Superior temporal gyrus (tissue), 1 donor: ENCODE results near the gene NFIA.
"Not testable (repeated sequence)": the region's sequence is repeated elsewhere in the genome, so short reads cannot be mapped to it uniquely, and the experiment has no call there.

Experiments used
- DNase-seq: peaks from one replicate; pipeline ENCODE4 v3.0.0-alpha.2; 2016; ENCODE audit errors: extremely low spot score

Gene NFIA

DNA sequence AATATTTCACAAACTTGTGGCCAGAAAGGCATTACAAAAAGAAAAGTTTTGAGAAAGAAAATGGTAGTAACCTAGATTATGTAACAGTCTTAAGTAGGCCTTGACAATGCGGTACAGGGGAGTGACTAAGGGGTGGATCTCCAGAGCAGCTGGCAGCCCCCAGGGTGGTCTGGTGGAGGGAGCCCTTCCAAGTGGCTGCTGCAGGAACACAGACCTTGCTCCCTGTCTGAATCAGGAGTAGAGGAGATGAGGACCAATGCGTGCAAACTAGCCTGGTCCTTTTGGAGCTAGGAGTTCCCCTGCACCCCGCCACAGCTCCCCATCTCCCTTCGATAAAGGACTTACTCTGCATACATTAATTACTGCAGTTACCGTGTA, 189.0 kb downstream of the NFIA start:
- DNase-seq, result no peak

DNA sequence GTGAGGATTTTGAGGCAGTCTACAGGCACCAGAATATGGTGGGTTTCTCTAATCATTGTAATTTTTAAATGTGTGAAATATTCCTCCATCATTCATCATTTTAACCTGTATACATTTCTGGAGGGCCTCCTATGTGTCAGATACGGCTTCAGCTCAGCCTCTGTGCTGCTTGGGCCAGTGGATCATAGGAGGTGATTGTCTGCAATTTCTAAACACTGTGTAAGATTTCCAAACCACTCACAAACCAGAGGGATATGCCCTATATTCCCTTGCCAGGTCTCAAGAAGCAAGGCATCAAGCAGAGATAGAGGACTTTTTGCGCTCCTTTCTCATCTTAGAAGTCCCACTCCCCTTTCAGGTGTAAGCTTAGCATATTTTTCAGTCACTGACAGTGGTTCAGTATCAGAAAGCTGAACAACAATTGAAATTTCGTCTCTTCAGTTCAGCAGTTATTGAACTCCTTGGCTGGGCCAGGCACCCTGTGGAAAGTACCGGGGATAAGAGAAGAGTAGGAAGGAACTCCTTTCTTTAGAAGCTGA, 190.9 kb downstream of the NFIA start:
- no peak for DNase-seq

DNA sequence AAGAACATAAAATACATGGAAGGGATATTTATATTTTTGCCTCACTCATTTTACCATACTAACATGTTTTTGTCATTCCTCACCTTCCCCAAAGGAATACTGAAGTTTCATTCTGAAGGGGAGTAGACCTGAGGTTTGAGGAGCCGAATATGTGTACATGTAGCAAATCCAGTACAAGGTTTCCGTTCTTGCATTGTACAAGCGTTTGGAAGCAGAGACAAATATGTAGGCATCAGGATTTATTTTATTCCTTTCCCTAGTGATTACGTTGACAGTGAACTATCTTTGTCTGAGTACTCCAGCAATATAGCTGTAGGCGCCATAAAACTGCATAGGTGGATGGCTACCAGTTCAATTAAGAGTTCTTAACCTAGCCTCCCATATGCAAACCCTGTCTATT, 191.5 kb downstream of the NFIA start:
- no peak for DNase-seq

DNA sequence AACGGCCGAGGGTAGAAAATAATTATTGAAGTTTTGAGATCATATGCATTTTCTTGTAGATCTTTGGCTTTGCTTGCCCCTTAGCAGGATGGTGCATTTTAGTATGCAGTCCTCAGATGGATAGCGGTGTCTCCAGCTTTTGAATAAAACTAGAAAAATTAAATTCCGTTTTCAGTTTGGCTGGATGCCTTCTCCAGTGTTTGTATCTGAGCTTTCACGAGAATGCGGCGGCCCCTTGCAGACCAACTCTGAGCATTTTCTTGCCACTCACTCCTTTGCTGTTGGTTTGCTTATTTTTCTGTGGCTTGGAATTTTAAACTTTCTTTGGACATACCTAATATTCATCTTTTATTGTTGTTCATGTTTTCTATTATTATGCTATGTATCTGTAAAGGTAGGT, 192.6 kb downstream of the NFIA start:
- peak; percentile 46 for DNase-seq

DNA sequence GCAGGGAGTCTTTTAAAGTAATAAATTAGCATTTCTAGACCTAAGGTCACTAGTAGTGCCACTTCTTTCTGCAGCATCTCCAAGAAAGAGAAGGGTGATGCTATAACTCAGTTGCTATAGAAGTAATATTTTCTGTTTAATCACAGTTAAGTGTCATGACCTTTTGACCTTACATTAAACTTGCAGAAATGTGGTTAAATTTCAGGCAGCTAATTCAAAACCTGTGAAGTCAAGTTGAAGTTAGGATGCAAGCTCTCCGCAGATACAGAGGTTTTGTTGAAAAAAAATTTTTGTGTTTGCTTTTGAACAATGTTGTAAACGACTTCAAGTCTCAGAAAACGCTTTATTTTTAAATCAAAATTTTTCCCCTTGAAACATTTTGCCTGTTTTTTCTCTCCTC, 193.9 kb downstream of the NFIA start:
- peak; percentile 52 for DNase-seq

DNA sequence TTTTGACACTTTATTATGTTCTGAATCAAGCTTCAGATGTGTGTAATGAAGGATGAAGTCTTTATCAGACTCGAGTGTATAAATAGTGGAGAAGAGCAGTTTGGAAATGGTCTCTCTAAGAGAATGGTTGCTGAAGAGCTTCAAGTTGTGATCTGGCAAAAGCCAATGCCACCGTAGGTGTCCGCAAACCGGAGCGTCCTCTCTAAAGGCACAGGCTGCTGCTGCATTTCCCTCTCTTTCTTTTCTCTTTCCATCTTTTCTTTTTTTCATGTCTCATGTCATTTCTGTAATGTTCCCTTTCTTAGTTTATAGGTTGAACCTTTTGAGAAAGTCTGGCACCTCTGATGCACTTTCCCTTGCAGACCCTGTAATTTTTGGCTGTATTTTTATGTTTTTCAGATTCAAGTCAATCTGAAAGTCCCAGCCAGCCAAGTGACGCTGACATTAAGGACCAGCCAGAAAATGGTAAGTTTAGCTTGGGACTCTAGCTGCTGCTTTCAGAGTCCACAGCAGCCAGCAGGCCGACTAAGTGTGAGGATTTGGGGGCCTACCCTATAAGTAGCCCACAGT, 194.8 kb downstream of the NFIA start:
- peak; percentile 75 for DNase-seq

DNA sequence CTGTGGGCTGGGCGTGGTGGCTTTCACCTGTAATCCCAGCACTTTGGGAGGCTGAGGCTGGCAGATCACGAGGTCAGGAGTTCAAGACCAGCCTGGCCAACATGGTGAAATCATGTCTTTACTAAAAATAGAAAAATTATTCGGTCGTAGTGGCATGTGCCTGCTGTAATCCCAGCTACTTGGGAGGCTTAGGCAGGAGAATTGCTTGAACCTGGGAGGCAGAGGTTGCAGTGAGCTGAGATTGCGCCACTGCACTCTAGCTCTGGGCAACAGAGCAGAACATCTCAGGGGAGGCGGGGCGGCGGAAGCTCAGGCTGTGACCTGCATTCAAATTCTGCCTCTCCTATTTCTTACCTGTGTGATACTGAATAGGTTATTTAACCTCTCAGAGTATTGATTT, 196.1 kb downstream of the NFIA start:
- DNase-seq, result not testable (repeated sequence)

DNA sequence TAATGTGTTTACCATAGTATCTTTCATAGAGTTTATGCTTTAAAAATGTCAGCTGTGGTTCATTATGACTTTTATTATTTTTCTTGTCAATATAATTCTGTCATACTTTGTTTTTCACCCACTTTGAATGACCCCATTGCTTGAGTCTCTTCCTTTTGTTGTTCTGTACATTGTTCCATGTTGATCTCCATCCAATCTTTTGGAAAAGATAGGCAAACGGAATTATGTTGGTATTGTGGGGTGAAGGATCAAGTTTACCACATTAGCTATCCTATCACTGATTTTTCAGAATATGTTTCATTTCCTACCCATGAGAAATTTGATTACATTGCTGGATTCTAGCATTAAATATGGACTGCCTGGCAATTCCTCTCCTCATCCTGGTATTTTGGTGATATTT, 196.6 kb downstream of the NFIA start:
- DNase-seq, result no peak

DNA sequence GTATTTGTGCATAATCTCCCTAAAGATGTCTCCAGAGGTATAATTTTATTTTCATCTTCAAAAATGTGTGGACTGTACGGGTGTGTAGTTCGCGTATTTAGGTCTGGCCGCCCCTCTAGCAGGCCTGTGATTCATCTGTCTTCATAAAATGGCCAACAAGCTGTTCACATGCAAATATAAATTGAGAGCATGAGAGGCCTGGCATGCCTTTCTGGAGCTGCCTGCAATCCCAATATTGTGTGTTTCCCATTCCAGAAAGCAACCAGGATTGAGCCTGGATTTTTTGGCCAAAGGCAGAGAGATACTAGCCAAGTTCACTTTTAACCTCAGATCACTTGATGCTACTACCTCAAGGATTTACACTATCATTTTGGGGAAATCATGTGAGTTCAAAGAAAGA, 197.2 kb downstream of the NFIA start:
- DNase-seq, result peak; percentile 38

DNA sequence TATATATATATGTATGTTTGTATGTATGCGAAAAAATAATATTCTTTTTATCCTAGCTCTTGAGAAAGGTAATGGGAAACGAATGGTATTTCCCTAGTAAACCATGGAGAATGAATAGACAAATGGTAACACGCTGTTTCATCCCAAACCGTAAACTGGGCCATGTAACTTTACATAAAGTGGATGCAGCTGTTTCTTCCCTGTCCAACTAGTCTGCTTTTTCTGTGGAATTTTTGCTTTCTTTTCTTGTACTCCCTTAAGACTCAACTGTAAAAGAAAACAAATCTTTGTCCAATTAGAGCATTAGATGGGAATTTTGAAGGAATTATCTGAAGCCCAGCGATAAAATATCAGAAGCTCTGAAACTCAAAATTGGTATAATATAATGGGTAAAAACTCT, 198.1 kb downstream of the NFIA start:
- no peak for DNase-seq

DNA sequence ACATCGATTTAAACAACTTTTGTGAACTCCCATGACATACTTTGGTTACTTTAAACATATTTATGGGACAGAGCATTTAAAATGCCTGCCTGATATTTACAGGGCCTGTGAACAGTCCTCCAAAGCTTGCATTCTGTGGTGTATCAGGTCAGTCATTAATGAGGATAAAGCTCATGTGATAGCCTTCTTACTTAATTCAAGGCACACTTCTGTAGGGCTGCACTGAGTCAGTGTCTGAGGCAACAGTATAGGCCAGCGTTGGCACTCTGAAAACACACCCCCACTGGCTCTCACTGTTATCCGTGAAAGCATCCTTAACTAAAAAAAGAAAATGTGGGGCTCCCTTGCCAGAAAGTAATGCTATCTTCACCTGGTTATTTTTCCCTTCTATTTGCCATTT, 200.0 kb downstream of the NFIA start:
- no peak for DNase-seq

DNA sequence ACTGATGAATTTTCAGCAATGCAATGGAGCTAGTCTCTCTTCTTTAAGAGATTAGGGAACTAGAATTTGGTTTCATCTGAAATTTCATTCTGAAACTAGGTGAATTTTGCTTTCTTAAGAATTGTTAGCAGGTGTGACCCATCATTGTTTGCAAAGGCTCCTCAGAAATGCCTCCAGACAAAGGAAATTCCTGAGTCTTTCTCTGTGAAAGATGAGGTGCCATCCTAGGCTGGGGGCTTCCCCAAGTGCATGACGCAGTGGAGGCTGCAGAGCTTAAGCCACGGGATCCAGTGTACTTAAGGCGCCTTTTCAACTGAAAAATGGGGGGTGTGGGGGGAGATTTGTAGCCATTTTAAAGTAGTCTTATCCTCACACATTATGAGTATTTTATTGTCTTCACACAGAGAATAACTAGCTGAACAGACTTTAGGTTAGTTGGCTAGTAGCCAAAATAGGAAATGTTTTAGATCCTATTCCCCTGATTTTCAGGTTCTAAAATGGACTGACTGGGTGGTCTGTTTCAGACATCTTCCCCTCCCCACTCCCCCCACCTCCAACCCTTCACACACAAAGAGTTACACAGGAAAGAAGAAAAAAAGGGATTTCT, 202.0 kb downstream of the NFIA start:
- no peak for DNase-seq

DNA sequence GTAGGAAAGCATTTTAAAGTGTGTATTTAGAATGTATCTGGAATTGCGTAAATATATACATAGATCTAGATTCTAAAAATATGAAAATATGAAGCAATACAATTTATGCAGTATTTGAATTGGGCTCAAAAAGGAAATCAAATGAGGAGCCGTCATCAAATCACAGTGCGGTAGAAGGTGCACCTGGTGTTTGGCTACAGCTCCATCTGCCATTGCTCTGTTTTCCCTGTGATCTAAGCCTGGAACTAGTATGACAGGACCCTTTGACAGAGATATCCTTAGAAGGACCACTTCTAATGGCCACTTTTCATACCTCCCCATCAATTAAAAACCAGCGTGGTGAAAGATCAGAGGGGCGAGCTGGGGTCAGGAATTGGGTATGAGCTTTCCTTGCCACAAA, 202.6 kb downstream of the NFIA start:
- no peak for DNase-seq

DNA sequence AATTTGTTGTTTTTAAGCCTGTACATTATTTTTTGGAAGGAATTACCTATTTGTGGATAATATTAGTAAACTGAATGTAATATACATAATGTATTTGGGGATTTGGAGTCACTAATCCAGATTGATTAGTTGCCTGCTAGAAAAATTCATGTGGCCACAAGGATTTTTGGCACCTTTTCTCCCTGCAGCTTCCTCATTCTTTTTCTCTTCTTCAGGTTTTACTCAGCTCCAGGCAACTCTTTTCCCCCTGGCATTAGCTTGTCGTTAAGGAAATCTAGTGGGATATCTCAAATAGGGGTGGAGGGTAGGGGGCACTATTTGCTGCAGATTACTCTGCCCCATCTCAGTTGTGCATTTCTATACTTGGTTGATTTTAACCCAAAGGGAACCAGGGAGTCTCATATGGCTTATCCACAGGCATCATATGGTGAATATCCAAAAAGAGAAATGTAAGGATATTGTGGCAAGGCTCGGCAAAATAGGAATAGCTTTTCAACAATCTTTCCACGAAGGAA, 203.1 kb downstream of the NFIA start:
- DNase-seq, result no peak

DNA sequence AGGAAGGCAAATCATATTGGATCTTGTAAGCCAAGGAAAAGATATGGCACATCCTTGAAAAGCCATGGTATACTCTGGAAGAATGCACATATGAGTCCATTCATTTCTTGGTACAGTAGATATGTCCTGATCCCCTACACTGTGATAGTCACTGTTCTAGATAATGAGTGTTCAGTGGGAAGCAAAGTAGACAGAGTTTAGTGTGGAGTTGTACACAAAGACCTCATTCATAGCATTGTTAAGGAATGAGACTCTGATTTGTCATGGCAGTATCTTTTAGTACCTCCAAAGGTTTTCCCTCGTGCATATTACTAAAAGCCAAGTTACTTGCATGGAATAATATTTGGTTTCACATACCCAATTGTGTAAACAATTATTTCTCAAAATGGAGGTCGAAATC, 204.7 kb downstream of the NFIA start:
- peak; percentile 52 for DNase-seq

DNA sequence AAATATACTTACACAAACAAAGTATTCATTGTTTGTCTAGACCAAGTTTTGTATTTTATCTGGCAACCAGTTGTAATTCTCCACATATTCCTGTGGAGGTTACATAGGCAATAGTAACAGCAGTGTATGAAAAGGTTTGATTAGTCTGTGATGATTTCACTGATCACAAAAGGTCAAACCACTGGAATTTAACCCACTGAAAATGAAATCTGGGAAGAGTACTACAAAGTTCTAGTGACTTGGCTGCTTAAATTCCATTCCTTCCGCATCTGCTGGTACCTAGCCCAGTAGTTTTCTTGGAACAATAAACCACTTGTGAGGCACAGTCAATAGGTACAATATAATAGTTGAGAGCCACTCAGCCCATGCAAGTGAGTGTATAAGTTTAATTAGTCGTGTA, 205.4 kb downstream of the NFIA start:
- no peak for DNase-seq

DNA sequence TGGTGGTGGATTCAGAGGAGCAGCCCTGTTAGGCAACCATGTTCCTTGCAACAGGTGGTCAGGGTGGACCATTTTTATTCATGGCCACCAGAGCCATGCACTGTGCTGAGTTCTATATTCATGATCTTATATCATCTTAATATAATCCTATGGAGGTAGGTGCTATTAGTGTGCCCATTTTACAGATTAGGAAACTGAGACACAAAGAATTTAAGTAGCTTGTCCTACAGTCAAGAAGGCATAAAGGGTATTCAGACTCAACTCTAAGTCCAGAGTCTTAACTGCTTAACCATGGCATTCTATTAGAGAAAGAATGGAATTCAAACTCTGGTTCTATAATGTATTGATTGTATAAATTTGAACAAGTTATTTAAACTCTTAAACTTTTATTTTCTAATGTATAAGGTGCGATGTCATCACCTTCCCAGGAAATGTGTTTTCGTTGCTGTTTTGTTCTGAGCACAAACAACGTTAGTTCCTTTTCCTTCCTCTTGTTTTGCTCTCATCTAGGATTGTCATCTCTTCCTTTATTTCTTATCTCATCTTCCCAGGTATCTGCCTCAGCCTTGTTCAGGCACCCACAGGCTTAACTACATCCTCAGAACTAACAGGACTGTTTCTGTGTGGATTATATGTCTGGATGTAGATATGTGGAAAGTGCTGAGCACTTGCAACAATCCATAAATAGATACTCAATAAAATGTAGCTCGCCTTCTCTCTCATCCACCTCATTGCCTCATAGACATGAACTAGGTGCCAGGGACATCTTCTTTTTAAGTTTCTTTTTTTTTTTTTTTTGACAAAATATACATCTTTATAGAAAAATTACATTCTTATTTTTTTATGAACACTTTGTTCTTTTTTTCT, 207.1 kb downstream of the NFIA start:
- DNase-seq, result no peak

DNA sequence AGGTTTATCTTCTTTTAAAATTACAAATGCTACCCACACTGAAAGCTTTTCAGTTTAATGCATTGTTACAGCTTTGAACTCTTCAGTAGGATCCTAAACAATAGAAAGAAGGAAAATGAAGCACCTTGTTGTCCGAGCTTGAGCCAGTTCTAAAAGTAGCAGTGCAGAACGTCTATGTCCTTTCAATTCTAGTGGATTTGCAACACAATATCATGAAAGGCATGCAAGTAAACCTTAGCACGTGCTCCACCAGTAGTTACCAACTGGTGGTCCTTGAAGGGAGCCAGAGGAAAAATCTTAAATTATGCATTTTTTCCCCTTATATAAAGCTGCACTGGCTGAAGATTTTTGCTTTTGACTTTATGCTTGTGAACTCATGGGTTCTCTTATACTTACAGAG, 208.2 kb downstream of the NFIA start:
- no peak for DNase-seq

DNA sequence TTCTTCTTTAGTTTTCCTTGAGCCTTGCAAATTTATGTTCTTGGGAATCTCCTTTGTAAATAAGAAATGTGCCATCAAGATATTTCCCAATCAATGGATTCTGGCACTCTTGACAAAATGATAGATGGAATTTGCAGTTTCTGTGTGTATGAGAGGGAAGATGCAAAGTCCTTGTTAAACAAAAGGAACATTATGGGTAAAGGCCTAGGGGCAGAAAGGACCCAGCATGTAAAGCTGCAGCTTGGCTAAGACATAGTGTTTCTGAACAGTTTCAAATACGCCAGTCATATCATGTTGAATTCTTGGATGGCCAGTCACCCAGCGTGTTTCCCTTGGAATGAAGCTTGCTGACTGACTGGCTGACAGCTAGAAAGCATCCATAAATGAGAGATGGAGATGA, 210.8 kb downstream of the NFIA start:
- no peak for DNase-seq

DNA sequence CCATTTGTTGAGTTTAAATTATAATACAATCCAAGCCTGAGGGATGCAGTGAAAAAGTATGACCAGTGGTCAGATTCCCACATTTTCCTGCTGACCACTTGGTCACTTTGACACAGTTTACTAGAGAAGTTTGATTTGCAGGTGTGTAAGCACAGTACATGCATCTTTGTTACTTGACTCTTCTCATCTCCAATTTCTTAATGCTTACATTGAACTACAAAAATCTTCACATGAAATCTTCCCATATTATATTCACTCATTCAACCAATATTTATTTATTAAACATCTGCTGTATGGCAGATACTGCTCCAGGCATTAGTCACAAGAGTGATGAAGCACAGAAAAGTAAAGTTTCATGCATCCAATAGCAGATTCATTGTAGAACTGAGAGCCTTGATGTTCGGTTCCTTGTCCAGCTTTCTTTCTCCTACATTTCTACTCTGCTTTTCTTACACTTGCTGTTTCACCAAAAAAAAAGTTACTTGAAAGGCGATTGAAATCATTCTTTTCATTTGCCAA, 211.7 kb downstream of the NFIA start:
- no peak for DNase-seq

DNA sequence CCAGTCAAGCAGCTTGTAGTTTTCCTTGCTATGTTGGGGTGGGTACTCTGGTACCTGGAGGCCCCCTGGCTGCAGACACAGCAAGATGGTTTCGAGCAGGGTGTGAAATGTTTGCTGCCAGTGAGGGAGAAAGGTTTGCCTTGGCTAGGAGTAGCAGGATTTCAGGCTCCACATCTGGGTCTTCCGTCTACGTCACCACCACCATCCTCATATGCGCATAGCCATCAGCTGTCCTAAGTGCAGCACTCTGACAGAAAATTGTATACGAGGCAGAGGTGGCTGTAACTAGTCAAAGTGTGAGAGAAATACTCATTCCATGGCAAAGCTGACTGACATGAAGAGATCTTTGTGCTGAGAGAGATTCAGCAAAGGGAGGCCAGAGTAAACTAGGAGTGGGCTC, 212.6 kb downstream of the NFIA start:
- DNase-seq, result no peak

DNA sequence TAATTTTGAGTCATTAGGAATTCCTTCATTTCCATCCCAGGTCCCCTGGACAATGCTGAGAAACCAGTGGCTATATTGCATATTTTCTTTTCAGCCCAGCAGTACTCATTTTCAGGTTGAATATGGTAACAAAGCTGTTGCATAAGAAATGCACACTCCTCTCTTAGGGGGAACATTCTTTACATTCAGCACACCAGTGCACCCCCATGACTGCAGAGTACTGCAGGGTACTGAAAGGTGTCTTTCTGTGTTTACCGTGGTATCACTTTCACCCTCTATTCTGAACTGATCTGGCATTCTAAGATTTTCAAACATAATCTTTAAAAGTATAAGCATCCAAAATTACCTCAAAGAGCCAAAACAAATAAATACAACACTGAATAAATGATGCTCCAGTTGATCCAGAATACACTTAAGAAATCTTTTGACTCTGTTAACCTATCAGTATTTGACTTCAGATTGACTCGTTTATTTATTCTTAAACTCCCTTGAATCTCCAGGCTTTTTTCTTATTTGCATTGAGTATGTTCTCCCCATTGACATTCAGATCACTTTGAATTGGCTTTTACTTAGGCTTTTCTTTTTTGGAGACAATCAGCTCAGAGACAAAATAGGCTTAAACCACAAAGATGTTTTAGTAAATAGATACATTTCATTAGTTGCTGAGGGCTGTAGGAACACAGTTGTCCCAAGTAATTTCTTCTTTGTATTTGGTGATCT, 213.6 kb downstream of the NFIA start:
- no peak for DNase-seq
